Panc1 (cell line): ENCODE results near the gene EPHB2. TPM values are rescaled to one million over a fixed set of nuclear protein-coding genes. Genes with fewer than 3 reads are reported as not detected.

ENCODE experiments used
- ATAC-seq: fragments of 200-7000 bp; cut with Tn5 transposase; 2 replicates; pipeline ENCODE4 v1.9.1; 2020; ENCODE audit warnings: mild to moderate bottlenecking, moderate library complexity
- BruUV-seq: library from RNA; stranded (reverse); fragments of 400-500 nt; replicated peaks from 2 replicates; lab custom pipeline; 2021; lab: Mats Ljungman, UMichigan
- CTCF ChIA-PET: fragments of 300-600 bp; sonication (Branson Sonifier 250); formaldehyde crosslinking; loops from one replicate; lab custom pipeline; 2022; ENCODE audit warnings: antibody characterized with exemption; lab: Charles Lee
- POLR2A ChIA-PET: fragments of 300-600 bp; sonication (Branson Sonifier 250); formaldehyde crosslinking; loops from one replicate; lab custom pipeline; 2022; ENCODE audit warnings: antibody characterized with exemption; lab: Charles Lee
- DNase-seq: peaks from one replicate; pipeline ENCODE4 v3.0.0-alpha.2; 2010; ENCODE audit warnings: low read depth, low spot score
- H3K27ac ChIP-seq: 2 replicates; pipeline ENCODE4 v1.5.1; 2011; ENCODE audit warnings: mild to moderate bottlenecking, low read length, inconsistent platforms
- H3K27me3 ChIP-seq: fragments of 200-500 bp; sonication (Bioruptor generic); 2 replicates; pipeline ENCODE4 v1.6.0; 2014; ENCODE audit warnings: low read length, inconsistent platforms; ENCODE audit not compliant: control insufficient read depth, insufficient read depth
- H3K36me3 ChIP-seq: fragments of 200-500 bp; sonication (Bioruptor generic); 2 replicates; pipeline ENCODE4 v1.5.1; 2014; ENCODE audit warnings: inconsistent platforms, mild to moderate bottlenecking, low read length, moderate library complexity; ENCODE audit not compliant: control insufficient read depth, insufficient read depth
- H3K4me1 ChIP-seq: 2 replicates; pipeline ENCODE4 v1.5.1; 2011; ENCODE audit warnings: inconsistent platforms, mild to moderate bottlenecking, low read length, moderate library complexity; ENCODE audit not compliant: control insufficient read depth, insufficient read depth
- H3K4me3 ChIP-seq, 2 experiments: 2 replicates each; pipeline ENCODE4 v1.5.1; 2011 to 2012; ENCODE audit warnings: low read depth in 2 of 2, low read length in 2 of 2, mild to moderate bottlenecking in 2 of 2, inconsistent platforms in 1 of 2, moderate library complexity in 1 of 2
- H3K9me3 ChIP-seq: fragments of 200-500 bp; sonication (Bioruptor generic); 2 replicates; pipeline ENCODE4 v1.5.1; 2014; ENCODE audit warnings: low read depth, mild to moderate bottlenecking, inconsistent platforms, low read length, moderate library complexity; ENCODE audit not compliant: control insufficient read depth, insufficient read depth
- CTCF ChIP-seq: fragments of 450-650 bp; IDR thresholded peaks from 2 replicates; pipeline ENCODE4 v1.5.1; 2017; ENCODE audit warnings: mild to moderate bottlenecking
- POLR2AphosphoS5 ChIP-seq: IDR thresholded peaks from 2 replicates; pipeline ENCODE4 v1.6.1; 2012; ENCODE audit warnings: mild to moderate bottlenecking, low read depth, low read length, moderate library complexity
- REST ChIP-seq, 2 experiments: IDR thresholded peaks; 2 replicates each; pipeline ENCODE4 v1.6.1; 2011 to 2012; ENCODE audit warnings: low read depth in 2 of 2, control low read depth in 1 of 2, low read length in 1 of 2, mild to moderate bottlenecking in 1 of 2, moderate library complexity in 1 of 2; ENCODE audit not compliant: insufficient read depth in 1 of 2
- SIN3A ChIP-seq: IDR thresholded peaks from 2 replicates; pipeline ENCODE4 v1.6.1; 2012; ENCODE audit warnings: low read depth, mild to moderate bottlenecking, low read length, moderate library complexity, borderline replicate concordance; ENCODE audit not compliant: insufficient read depth
- TCF7L2 ChIP-seq: IDR thresholded peaks from 2 replicates; pipeline ENCODE4 v1.6.1; 2011; ENCODE audit warnings: mild to moderate bottlenecking, low read depth, low read length, inconsistent platforms
- in situ Hi-C: cut with HindIII; loops from 2 replicates; pipeline ENCODE4 v1.10.0; 2016; ENCODE audit warnings: low sequenced_read_pairs, low pct_unique_long_range_greater_than_20kb
- intact Hi-C: fragments of 100-400 bp; cut with micrococcal nuclease; formaldehyde crosslinking; loops from one replicate; pipeline ENCODE4 v1.10.0; 2022; ENCODE audit not compliant: unreplicated experiment
- total RNA-seq: library from RNA; stranded (reverse); gene quantifications from one replicate; pipeline ENCODE4 v1.2.1, GENCODE V29; 2021; ENCODE audit not compliant: unreplicated experiment

EPHB2 gene
- total RNA-seq, 1 experiment from 2014 or later = 29.0 TPM

- TF ChIP-seq CTCF (no peak), REST (IDR thresholded peaks at IDR 0.05; ENCODE audit: insufficient read depth in 1 of 2, low read depth in 2 of 2, low read length in 1 of 2) (no peak), SIN3A (no peak), POLR2AphosphoS5 (no peak), TCF7L2 (no peak)
- Histone ChIP-seq H3K4me3 (no peak overlapping the region), H3K4me1 (no peaks in the 10 kb centered on the region), H3K27me3 (no peaks in the 10 kb centered on the region), H3K27ac (no peak overlapping the region), H3K9me3 (no peaks in the 10 kb centered on the region), H3K36me3 (no peaks in the 10 kb centered on the region)
- BruUV-seq = no TSS peak
- in situ Hi-C loops (no loop called here), intact Hi-C loops (no loop called here)
- ATAC-seq (no peak), DNase-seq (no peak)
- ChIA-PET CTCF (no interaction called here), POLR2A (no interaction called here)
Observed at GRCh38 chr1:22804969-22805671, 94.5 kb downstream of the EPHB2 start.

DNA sequence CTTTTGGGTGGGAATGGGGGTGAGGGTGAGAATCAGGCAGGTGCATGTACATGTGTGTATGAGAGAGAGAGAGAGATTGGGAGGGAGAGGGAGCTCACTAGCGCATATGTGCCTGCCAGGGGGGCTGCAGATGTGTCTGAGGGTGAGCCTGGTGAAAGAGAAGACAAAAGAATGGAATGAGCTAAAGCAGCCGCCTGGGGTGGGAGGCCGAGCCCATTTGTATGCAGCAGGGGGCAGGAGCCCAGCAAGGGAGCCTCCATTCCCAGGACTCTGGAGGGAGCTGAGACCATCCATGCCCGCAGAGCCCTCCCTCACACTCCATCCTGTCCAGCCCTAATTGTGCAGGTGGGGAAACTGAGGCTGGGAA lies 95.0 kb downstream of the EPHB2 start:
- H3K4me3 ChIP-seq = no peak overlapping the region
- DNase-seq (no peak), ATAC-seq (no peak)
- no TSS peak for BruUV-seq
- CTCF ChIA-PET = no interaction called here
- H3K9me3 ChIP-seq = no peaks in the 10 kb centered on the region
- H3K4me1 ChIP-seq = no peaks in the 10 kb centered on the region
- no peak overlapping the region for H3K27ac ChIP-seq
- intact Hi-C loops (no loop called here), in situ Hi-C loops (no loop called here)
- no peaks in the 10 kb centered on the region for H3K36me3 ChIP-seq
- no peak for TF ChIP-seq CTCF
- TF ChIP-seq SIN3A = no peak
- TF ChIP-seq TCF7L2 = no peak
- TF ChIP-seq REST (IDR thresholded peaks at IDR 0.05; ENCODE audit: insufficient read depth in 1 of 2, low read depth in 2 of 2, low read length in 1 of 2) = no peak
- TF ChIP-seq POLR2AphosphoS5 = no peak
- POLR2A ChIA-PET = no interaction called here
- no peaks in the 10 kb centered on the region for H3K27me3 ChIP-seq
